Esophagus muscularis mucosa (tissue), 4 donors: ENCODE results near the gene GUCY2D. TPM values are rescaled to one million over a fixed set of nuclear protein-coding genes. Genes with fewer than 3 reads are reported as not detected.

Source experiments
- DNase-seq: peaks from one replicate; pipeline ENCODE4 v3.0.0-alpha.2; 2017; ENCODE audit errors: extremely low spot score
- H3K27ac ChIP-seq, 4 donors: fragments of 200-600 bp; sonication (generic); replicated peaks in 1 of 4; 1 replicate in 3 of 4; 2 replicates in 1 of 4; pipeline ENCODE4 v1.5.1; 2016 to 2019; ENCODE audit warnings: mild to moderate bottlenecking in 1 of 4
- H3K27me3 ChIP-seq, 4 donors: fragments of 200-600 bp; sonication (generic); one replicate each; pipeline versions ENCODE4 v1.5.1 to v1.6.0; 2016 to 2019
- H3K36me3 ChIP-seq, 4 donors: fragments of 200-600 bp; sonication (generic); one replicate each; pipeline ENCODE4 v1.5.1; 2016 to 2019
- H3K4me1 ChIP-seq, 4 donors: fragments of 200-600 bp; sonication (generic); one replicate each; pipeline ENCODE4 v1.5.1; 2016 to 2019
- H3K4me3 ChIP-seq, 4 donors: fragments of 200-600 bp; sonication (generic); 1 replicate in 2 of 4; 2 replicates in 2 of 4; pipeline ENCODE4 v1.5.1; 2016 to 2019; ENCODE audit warnings: mild to moderate bottlenecking in 4 of 4, moderate library complexity in 1 of 4
- H3K9me3 ChIP-seq, 4 donors: fragments of 200-600 bp; sonication (generic); 1 replicate in 3 of 4; 2 replicates in 1 of 4; pipeline ENCODE4 v1.5.1; 2016 to 2019
- CTCF ChIP-seq, 3 experiments: fragments of 200-600 bp in 2 of 3; fragments of 450-650 bp in 1 of 3; sonication (generic) in 2 of 3; IDR thresholded peaks; one replicate each; pipeline ENCODE4 v1.5.1; 2017 to 2019; ENCODE audit warnings: antibody characterized with exemption in 3 of 3, mild to moderate bottlenecking in 2 of 3, moderate library complexity in 1 of 3
- EP300 ChIP-seq: sonication (generic); formaldehyde crosslinking; IDR thresholded peaks from one replicate; pipeline ENCODE4 v1.6.1; 2017; ENCODE audit warnings: antibody characterized with exemption
- POLR2A ChIP-seq: fragments of 450-650 bp; IDR thresholded peaks from one replicate; pipeline ENCODE4 v1.6.1; 2017; ENCODE audit warnings: antibody characterized with exemption, moderate library complexity, mild to moderate bottlenecking, low read depth
- POLR2AphosphoS5 ChIP-seq, 2 donors: sonication (generic); formaldehyde crosslinking; IDR thresholded peaks; one replicate each; pipeline ENCODE4 v1.6.1; 2017; ENCODE audit warnings: antibody characterized with exemption in 2 of 2
- WGBS: methylation state at CpG from one replicate; pipeline ENCODE4 v1.1.5; 2018; 5-methylcytosine and 5-hydroxymethylcytosine counted together
- intact Hi-C: fragments of 100-400 bp; cut with DNase I; formaldehyde crosslinking; loops from one replicate; pipeline ENCODE4 v1.15.1; 2023
- total RNA-seq, 4 donors: library from RNA; depleted of rRNA; stranded (reverse); fragments of >200 nt; gene quantifications; one replicate each; pipeline versions ENCODE4 v1.1.0 to v1.2.1, GENCODE V29; 2016

GUCY2D gene
- total RNA-seq, 4 donors from 2014 or later, result 1.1 TPM; not detected in 3

GRCh38 chr17:8025176-8025911 lies 22.9 kb downstream of the GUCY2D start:
- TF ChIP-seq POLR2AphosphoS5 (IDR thresholded peaks at IDR 0.05) (no peak), POLR2A (no peak), CTCF (IDR thresholded peaks at IDR 0.05) (no peak)
- no peak overlapping the region for H3K4me3 ChIP-seq
- H3K27ac ChIP-seq, result no peak overlapping the region
- peaks cover 0 to 31% (median 0%) of the 10 kb centered on the region in 4 donors for H3K27me3 ChIP-seq
- no peaks in the 10 kb centered on the region for H3K9me3 ChIP-seq
- intact Hi-C loops, result no loop called here
- no peaks in the 10 kb centered on the region for H3K36me3 ChIP-seq
- H3K4me1 ChIP-seq, result no peaks in the 10 kb centered on the region
- 86% methylated on average over 7 of the region's 9 CpGs for WGBS
- DNase-seq, result no peak

GRCh38 chr17:8029121-8029520 lies 26.7 kb downstream of the GUCY2D start:
- H3K27ac ChIP-seq, result no peak overlapping the region
- intact Hi-C loops, result no loop called here
- no peak for DNase-seq

GRCh38 chr17:8031261-8031661 lies 28.8 kb downstream of the GUCY2D start:
- Histone ChIP-seq H3K4me3 (no peak overlapping the region), H3K27ac (no peak overlapping the region), H3K36me3 (no peaks in the 10 kb centered on the region), H3K4me1 (no peaks in the 10 kb centered on the region), H3K9me3 (no peaks in the 10 kb centered on the region), H3K27me3 (peaks cover 0 to 64% (median 0%) of the 10 kb centered on the region in 4 donors)
- DNase-seq, result no peak
- WGBS, result 63% methylated on average over 6 of the region's 6 CpGs
- intact Hi-C loops, result no loop called here
- TF ChIP-seq EP300 (no peak), CTCF (IDR thresholded peaks at IDR 0.05) (no peak), POLR2A (no peak), POLR2AphosphoS5 (IDR thresholded peaks at IDR 0.05) (no peak)

More at GRCh38 chr17:8029121-8029520, 26.7 kb downstream of the GUCY2D start:
- 80% methylated on average over 4 of the region's 5 CpGs for WGBS
- TF ChIP-seq POLR2AphosphoS5 (IDR thresholded peaks at IDR 0.05), result no peak
- H3K27me3 ChIP-seq, result peaks cover 0 to 52% (median 0%) of the 10 kb centered on the region in 4 donors
- no peaks in the 10 kb centered on the region for H3K9me3 ChIP-seq
- no peaks in the 10 kb centered on the region for H3K4me1 ChIP-seq
- no peak overlapping the region for H3K4me3 ChIP-seq
- H3K36me3 ChIP-seq, result no peaks in the 10 kb centered on the region

GRCh38 chr17:8031950-8032349 lies 29.5 kb downstream of the GUCY2D start:
- intact Hi-C loops, result no loop called here
- Histone ChIP-seq H3K4me3 (no peak overlapping the region), H3K27ac (no peak overlapping the region), H3K36me3 (no peaks in the 10 kb centered on the region), H3K4me1 (no peaks in the 10 kb centered on the region), H3K27me3 (peaks cover 0 to 67% (median 0%) of the 10 kb centered on the region in 4 donors), H3K9me3 (no peaks in the 10 kb centered on the region)
- 88% methylated on average over 1 of the region's 1 CpG for WGBS
- DNase-seq, result no peak
- TF ChIP-seq POLR2A (no peak), CTCF (IDR thresholded peaks at IDR 0.05) (no peak), POLR2AphosphoS5 (IDR thresholded peaks at IDR 0.05) (no peak), EP300 (no peak)

GRCh38 chr17:8032442-8032841 lies 30.0 kb downstream of the GUCY2D start:
- no peak for DNase-seq
- 88% methylated on average over 2 of the region's 2 CpGs for WGBS
- no peaks in the 10 kb centered on the region for H3K9me3 ChIP-seq
- intact Hi-C loops, result no loop called here
- TF ChIP-seq POLR2AphosphoS5 (IDR thresholded peaks at IDR 0.05) (no peak), EP300 (no peak), CTCF (IDR thresholded peaks at IDR 0.05) (no peak), POLR2A (no peak)
- no peak overlapping the region for H3K4me3 ChIP-seq
- H3K27me3 ChIP-seq, result peaks cover 0 to 67% (median 0%) of the 10 kb centered on the region in 4 donors
- H3K27ac ChIP-seq, result no peak overlapping the region
- no peaks in the 10 kb centered on the region for H3K36me3 ChIP-seq
- no peaks in the 10 kb centered on the region for H3K4me1 ChIP-seq
